Breast epithelium (tissue), 4 donors: ENCODE measurements around the gene BSDC1. TPM values are rescaled to one million over a fixed set of nuclear protein-coding genes. Genes with fewer than 3 reads are reported as not detected.
A peak's percentile ranks its signal among the peaks of the same experiment; 100 is the strongest.

Source experiments
- DNase-seq, 2 donors: peaks; one replicate each; pipeline ENCODE4 v3.0.0-alpha.2; 2019; ENCODE audit warnings: low spot score in 2 of 2
- H3K27ac ChIP-seq, 2 donors: fragments of 200-600 bp; sonication (generic) in 1 of 2; one replicate each; pipeline ENCODE4 v1.5.1; 2016 to 2019; ENCODE audit warnings: mild to moderate bottlenecking in 1 of 2
- H3K27me3 ChIP-seq, 2 donors: fragments of 200-600 bp; sonication (generic) in 1 of 2; one replicate each; pipeline versions ENCODE4 v1.5.1 to v1.6.0; 2017 to 2019; ENCODE audit warnings: control low read depth in 1 of 2, mild to moderate bottlenecking in 1 of 2
- H3K36me3 ChIP-seq: fragments of 200-600 bp; one replicate; pipeline ENCODE4 v1.5.1; 2019
- H3K4me1 ChIP-seq, 2 donors: fragments of 200-600 bp; sonication (generic); one replicate each; pipeline ENCODE4 v1.5.1; 2016 to 2019; ENCODE audit warnings: control low read depth in 1 of 2
- H3K4me3 ChIP-seq, 3 donors: fragments of 200-600 bp; sonication (generic); 1 replicate in 2 of 3; 2 replicates in 1 of 3; pipeline ENCODE4 v1.5.1; 2016 to 2019; ENCODE audit warnings: mild to moderate bottlenecking in 3 of 3, moderate library complexity in 2 of 3
- H3K9me3 ChIP-seq, 2 donors: fragments of 200-600 bp; sonication (generic) in 1 of 2; one replicate each; pipeline ENCODE4 v1.5.1; 2016 to 2019; ENCODE audit warnings: control low read depth in 1 of 2
- POLR2A ChIP-seq: fragments of 450-650 bp; IDR thresholded peaks from one replicate; pipeline ENCODE4 v1.6.1; 2016; ENCODE audit warnings: antibody characterized with exemption, mild to moderate bottlenecking, moderate library complexity
- POLR2AphosphoS5 ChIP-seq, 3 donors: sonication (generic); formaldehyde crosslinking; IDR thresholded peaks; one replicate each; pipeline ENCODE4 v1.6.1; 2017; ENCODE audit warnings: antibody characterized with exemption in 3 of 3
- intact Hi-C: fragments of 100-400 bp; cut with DNase I; formaldehyde crosslinking; loops from one replicate; pipeline ENCODE4 v1.15.1; 2023; ENCODE audit warnings: low total_unique reads
- total RNA-seq, 3 donors: library from RNA; depleted of rRNA; stranded (reverse); fragments of >200 nt; gene quantifications; one replicate each; pipeline ENCODE4 v1.1.0, GENCODE V29; 2016
- TF ChIP-seq, protein P1 (sequence below), 3 donors: fragments of 450-650 bp; IDR thresholded peaks; one replicate each; pipeline ENCODE4 v1.5.1; 2016 to 2017; ENCODE audit warnings: antibody characterized with exemption in 3 of 3, mild to moderate bottlenecking in 3 of 3, moderate library complexity in 3 of 3

BSDC1 gene
- total RNA-seq, 3 donors from 2014 or later = 86.9 to 123 (median 95.1) TPM

GRCh38 chr1:32352831-32353383 lies 41.3 kb downstream of the BSDC1 start:
- Histone ChIP-seq H3K9me3 (no peaks in the 10 kb centered on the region), H3K4me3 (no peak overlapping the region), H3K27ac (peak overlapping the region; percentile 60 to 96), H3K27me3 (no peaks in the 10 kb centered on the region), H3K4me1 (peaks cover 0 to 15% of the 10 kb centered on the region in 2 donors), H3K36me3 (no peaks in the 10 kb centered on the region)
- intact Hi-C loops = no loop called here
- TF ChIP-seq, protein P1, sequence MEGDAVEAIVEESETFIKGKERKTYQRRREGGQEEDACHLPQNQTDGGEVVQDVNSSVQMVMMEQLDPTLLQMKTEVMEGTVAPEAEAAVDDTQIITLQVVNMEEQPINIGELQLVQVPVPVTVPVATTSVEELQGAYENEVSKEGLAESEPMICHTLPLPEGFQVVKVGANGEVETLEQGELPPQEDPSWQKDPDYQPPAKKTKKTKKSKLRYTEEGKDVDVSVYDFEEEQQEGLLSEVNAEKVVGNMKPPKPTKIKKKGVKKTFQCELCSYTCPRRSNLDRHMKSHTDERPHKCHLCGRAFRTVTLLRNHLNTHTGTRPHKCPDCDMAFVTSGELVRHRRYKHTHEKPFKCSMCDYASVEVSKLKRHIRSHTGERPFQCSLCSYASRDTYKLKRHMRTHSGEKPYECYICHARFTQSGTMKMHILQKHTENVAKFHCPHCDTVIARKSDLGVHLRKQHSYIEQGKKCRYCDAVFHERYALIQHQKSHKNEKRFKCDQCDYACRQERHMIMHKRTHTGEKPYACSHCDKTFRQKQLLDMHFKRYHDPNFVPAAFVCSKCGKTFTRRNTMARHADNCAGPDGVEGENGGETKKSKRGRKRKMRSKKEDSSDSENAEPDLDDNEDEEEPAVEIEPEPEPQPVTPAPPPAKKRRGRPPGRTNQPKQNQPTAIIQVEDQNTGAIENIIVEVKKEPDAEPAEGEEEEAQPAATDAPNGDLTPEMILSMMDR (IDR thresholded peaks at IDR 0.05) = no peak
- TF ChIP-seq POLR2A (no peak), POLR2AphosphoS5 (IDR thresholded peaks at IDR 0.05) (no peak)
- DNase-seq = no peak

DNA sequence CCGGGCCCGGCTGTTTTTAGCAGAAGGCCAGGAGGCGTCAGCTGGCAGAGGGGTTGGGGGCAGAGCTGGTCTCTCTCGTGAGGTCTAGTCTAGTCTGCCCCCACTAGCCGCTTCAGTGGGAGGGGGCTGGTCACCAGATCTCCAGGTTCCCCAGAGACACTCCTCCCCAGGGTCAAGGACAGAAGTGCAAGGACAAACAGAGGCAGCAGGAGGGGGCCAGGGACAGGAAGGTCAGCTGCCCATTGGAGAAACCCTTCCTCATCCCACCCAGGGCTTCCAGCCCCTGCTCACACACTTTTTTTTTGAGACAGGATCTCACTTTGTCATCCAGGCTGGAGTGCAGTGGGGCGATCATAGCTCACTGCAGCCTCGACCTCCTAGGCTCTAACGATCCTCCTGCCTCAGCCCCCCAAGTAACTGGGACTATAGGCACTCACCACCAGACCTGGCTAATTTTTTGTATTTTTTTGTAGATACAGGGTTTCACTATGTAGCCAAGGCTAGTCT lies 41.9 kb downstream of the BSDC1 start:
- H3K27ac ChIP-seq = peak overlapping the region; percentile 96 to 99
- intact Hi-C loops = no loop called here
- no peak for TF ChIP-seq POLR2AphosphoS5 (IDR thresholded peaks at IDR 0.05)
- TF ChIP-seq POLR2A = no peak
- TF ChIP-seq, protein P1 (IDR thresholded peaks at IDR 0.05) = no peak
- H3K4me3 ChIP-seq = peak overlapping the region; percentile 65 to 98 (median 81)
- no peaks in the 10 kb centered on the region for H3K27me3 ChIP-seq
- peaks cover 0 to 15% of the 10 kb centered on the region in 2 donors for H3K4me1 ChIP-seq
- no peak for DNase-seq
- no peaks in the 10 kb centered on the region for H3K36me3 ChIP-seq
- no peaks in the 10 kb centered on the region for H3K9me3 ChIP-seq

DNA sequence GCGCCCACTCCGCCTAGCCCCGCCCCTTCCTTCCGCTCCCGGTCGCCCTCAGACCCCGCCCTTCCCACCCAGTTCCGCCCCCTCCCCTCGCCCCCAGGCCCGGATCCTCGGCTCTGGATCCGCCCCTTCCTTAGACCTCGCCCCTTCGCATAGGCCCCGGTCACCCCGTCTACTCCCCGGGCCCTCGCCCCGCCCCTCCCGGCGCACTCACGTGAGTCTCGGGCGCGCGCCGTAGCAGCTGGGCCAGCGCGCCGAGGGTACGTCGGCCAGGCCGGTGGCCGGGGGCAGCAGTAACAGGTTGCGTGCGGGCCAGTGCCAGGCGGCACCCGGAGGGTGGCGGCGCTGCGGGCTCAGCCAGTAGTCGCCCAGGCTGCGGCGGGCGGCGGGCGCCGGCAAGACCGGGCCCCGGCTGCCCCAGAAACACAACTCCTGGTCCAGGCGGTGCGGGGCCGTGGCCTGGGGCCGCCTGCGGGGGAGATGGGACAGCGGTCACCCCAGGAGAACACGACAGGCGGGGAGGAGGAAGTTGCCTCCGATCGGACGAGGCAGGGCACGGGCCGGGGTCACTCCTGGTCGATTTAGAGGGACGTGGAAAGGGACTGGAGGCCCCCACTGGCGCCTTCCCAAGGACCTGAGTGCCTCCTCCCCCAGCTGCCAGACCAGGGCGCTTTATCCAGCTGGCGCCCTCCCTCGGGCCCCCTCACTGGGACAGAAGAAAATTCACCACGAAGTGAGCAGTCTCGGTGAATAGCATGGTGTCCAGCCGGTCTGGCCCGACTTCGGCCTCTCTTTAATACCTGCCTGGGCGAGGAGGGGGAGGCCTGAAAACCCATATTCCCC lies 42.6 kb downstream of the BSDC1 start:
- intact Hi-C loops = no loop called here
- peak overlapping the region; percentile 96 to 99 for H3K27ac ChIP-seq
- no peaks in the 10 kb centered on the region for H3K36me3 ChIP-seq
- peak overlapping the region; percentile 65 to 98 (median 81) for H3K4me3 ChIP-seq
- H3K27me3 ChIP-seq = no peaks in the 10 kb centered on the region
- H3K9me3 ChIP-seq = no peaks in the 10 kb centered on the region
- peaks cover 0 to 15% of the 10 kb centered on the region in 2 donors for H3K4me1 ChIP-seq
- peak; percentile 94 to 96 for DNase-seq
- TF ChIP-seq, protein P1 (IDR thresholded peaks at IDR 0.05) = no peak
- TF ChIP-seq POLR2AphosphoS5 (IDR thresholded peaks at IDR 0.05) = peak; percentile 65 to 94 (median 87)

DNA sequence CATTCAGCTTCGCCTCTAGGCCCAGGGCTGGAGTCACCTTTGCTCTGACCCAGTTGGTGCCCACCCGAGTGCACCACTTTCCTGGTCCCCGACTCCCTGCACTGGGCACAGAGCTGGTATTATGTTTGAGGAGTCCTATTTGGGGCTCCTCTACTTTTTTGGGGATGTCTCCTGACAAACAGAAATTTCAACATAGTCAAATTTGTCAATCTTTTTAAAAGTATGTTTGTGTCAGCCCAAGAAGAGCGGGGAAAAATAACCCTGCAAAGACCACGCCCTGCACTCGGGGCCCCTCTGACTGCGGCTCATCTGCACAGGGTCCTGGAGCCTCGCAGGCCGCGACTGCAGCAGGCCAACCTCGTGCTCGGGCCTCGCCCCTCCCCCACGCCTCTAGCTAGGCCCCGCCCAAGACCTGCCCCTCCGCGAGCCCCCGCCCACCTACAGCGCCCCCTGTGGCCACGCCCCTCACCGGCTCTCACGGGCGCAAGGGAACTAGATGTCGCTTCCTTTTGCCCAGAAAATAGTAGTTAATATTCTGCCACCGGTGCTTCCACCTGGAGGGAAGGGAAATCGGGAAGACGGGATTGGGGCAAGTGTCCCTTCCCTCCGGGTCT lies 43.3 kb downstream of the BSDC1 start:
- H3K27me3 ChIP-seq = no peaks in the 10 kb centered on the region
- H3K27ac ChIP-seq = peak overlapping the region; percentile 96 to 99
- intact Hi-C loops = no loop called here
- peaks cover 0 to 15% of the 10 kb centered on the region in 2 donors for H3K4me1 ChIP-seq
- DNase-seq = no peak
- no peaks in the 10 kb centered on the region for H3K36me3 ChIP-seq
- H3K9me3 ChIP-seq = no peaks in the 10 kb centered on the region
- TF ChIP-seq, protein P1 (IDR thresholded peaks at IDR 0.05) = peak; percentile 19 to 49 (median 36)
- TF ChIP-seq POLR2A = no peak
- H3K4me3 ChIP-seq = peak overlapping the region; percentile 65 to 98 (median 81)
